Central memory CD8-positive, alpha-beta T cell (primary cell): Measurements from ENCODE around the gene BAZ2A.

ENCODE experiments used
- ATAC-seq: fragments of 150-1000 bp; cut with Tn5 transposase; replicated peaks from 2 replicates; pipeline ENCODE4 v1.10.0; 2022; ENCODE audit warnings: mild to moderate bottlenecking, moderate FRiP score, moderate number of reproducible peaks; ENCODE audit not compliant: poor library complexity, severe bottlenecking; ENCODE audit errors: extremely low read depth
- DNase-seq, 2 donors: peaks; one replicate each; pipeline ENCODE4 v3.0.0; 2021; ENCODE audit warnings: low spot score in 2 of 2
- H3K27ac Mint-ChIP-seq: one replicate; pipeline ENCODE4 v1.8.0; 2022; ENCODE audit warnings: low read depth, mild to moderate bottlenecking, moderate library complexity, mixed read lengths
- H3K27me3 Mint-ChIP-seq: one replicate; pipeline ENCODE4 v1.8.0; 2022; ENCODE audit warnings: mixed read lengths
- H3K36me3 Mint-ChIP-seq: one replicate; pipeline ENCODE4 v1.8.0; 2022; ENCODE audit warnings: mild to moderate bottlenecking, moderate library complexity, mixed read lengths; ENCODE audit not compliant: insufficient read depth
- H3K4me1 Mint-ChIP-seq: one replicate; pipeline ENCODE4 v1.8.0; 2022; ENCODE audit warnings: mixed read lengths
- H3K4me3 Mint-ChIP-seq: one replicate; pipeline ENCODE4 v1.8.0; 2022; ENCODE audit warnings: mild to moderate bottlenecking, moderate library complexity, mixed read lengths
- H3K9me3 Mint-ChIP-seq: one replicate; pipeline ENCODE4 v1.8.0; 2022; ENCODE audit warnings: mixed read lengths

The BAZ2A gene

GRCh38 chr12:56633468-56634241 lies 3.5 kb upstream of the BAZ2A start:
- Mint-ChIP-seq H3K27ac (peak overlapping the region; percentile 94), H3K36me3 (peaks cover 36% of the 10 kb centered on the region), H3K9me3 (no peaks in the 10 kb centered on the region), H3K4me3 (peak overlapping the region; percentile 98), H3K27me3 (no peaks in the 10 kb centered on the region), H3K4me1 (peaks cover 65% of the 10 kb centered on the region)
- no peak for DNase-seq
- ATAC-seq = no peak

- Mint-ChIP-seq H3K9me3 (no peaks in the 10 kb centered on the region), H3K4me3 (peak overlapping the region; percentile 98), H3K27me3 (no peaks in the 10 kb centered on the region), H3K4me1 (peaks cover 73% of the 10 kb centered on the region), H3K36me3 (peaks cover 33% of the 10 kb centered on the region), H3K27ac (no peak overlapping the region)
- ATAC-seq (no peak), DNase-seq (no peak)
Measured at GRCh38 chr12:56632701-56633467, 2.8 kb upstream of the BAZ2A start.

- H3K36me3 Mint-ChIP-seq = peaks cover 28% of the 10 kb centered on the region
- peak overlapping the region; percentile 98 for H3K4me3 Mint-ChIP-seq
- H3K4me1 Mint-ChIP-seq = peaks cover 77% of the 10 kb centered on the region
- peak in 1 of 2 donors; percentile 22 for DNase-seq
- H3K27ac Mint-ChIP-seq = peak overlapping the region; percentile 89
- ATAC-seq = no peak
- no peaks in the 10 kb centered on the region for H3K27me3 Mint-ChIP-seq
- no peaks in the 10 kb centered on the region for H3K9me3 Mint-ChIP-seq
Measured at GRCh38 chr12:56631790-56632700, 1.9 kb upstream of the BAZ2A start.

- H3K4me3 Mint-ChIP-seq = peak overlapping the region; percentile 98
- peak overlapping the region; percentile 89 for H3K27ac Mint-ChIP-seq
- H3K9me3 Mint-ChIP-seq = no peaks in the 10 kb centered on the region
- peaks cover 23% of the 10 kb centered on the region for H3K36me3 Mint-ChIP-seq
- H3K27me3 Mint-ChIP-seq = no peaks in the 10 kb centered on the region
- H3K4me1 Mint-ChIP-seq = peaks cover 69% of the 10 kb centered on the region
- ATAC-seq (peak; percentile 24), DNase-seq (peak in 1 of 2 donors; percentile 18)
Measured at GRCh38 chr12:56629459-56630179, 507 bp downstream of the BAZ2A start.

GRCh38 chr12:56628671-56629458 lies 1.3 kb downstream of the BAZ2A start:
- peaks cover 69% of the 10 kb centered on the region for H3K4me1 Mint-ChIP-seq
- H3K4me3 Mint-ChIP-seq = peak overlapping the region; percentile 98
- peaks cover 26% of the 10 kb centered on the region for H3K36me3 Mint-ChIP-seq
- no peaks in the 10 kb centered on the region for H3K27me3 Mint-ChIP-seq
- peak overlapping the region; percentile 89 for H3K27ac Mint-ChIP-seq
- ATAC-seq (peak; percentile 61), DNase-seq (peak; percentile 49 to 69)
- H3K9me3 Mint-ChIP-seq = no peaks in the 10 kb centered on the region

- H3K27ac Mint-ChIP-seq = no peak overlapping the region
- ATAC-seq = no peak
- peaks cover 64% of the 10 kb centered on the region for H3K4me1 Mint-ChIP-seq
- no peak for DNase-seq
- no peaks in the 10 kb centered on the region for H3K27me3 Mint-ChIP-seq
- H3K36me3 Mint-ChIP-seq = peaks cover 33% of the 10 kb centered on the region
- H3K4me3 Mint-ChIP-seq = peak overlapping the region; percentile 6
- no peaks in the 10 kb centered on the region for H3K9me3 Mint-ChIP-seq
Measured at GRCh38 chr12:56626701-56627100, 3.4 kb downstream of the BAZ2A start.

- no peak overlapping the region for H3K27ac Mint-ChIP-seq
- H3K4me3 Mint-ChIP-seq = no peak overlapping the region
- DNase-seq (no peak), ATAC-seq (no peak)
- peaks cover 39% of the 10 kb centered on the region for H3K36me3 Mint-ChIP-seq
- H3K9me3 Mint-ChIP-seq = no peaks in the 10 kb centered on the region
- H3K4me1 Mint-ChIP-seq = peaks cover 55% of the 10 kb centered on the region
- H3K27me3 Mint-ChIP-seq = no peaks in the 10 kb centered on the region
Measured at GRCh38 chr12:56622535-56622934, 7.6 kb downstream of the BAZ2A start.

GRCh38 chr12:56616925-56617324 lies 13.2 kb downstream of the BAZ2A start:
- Mint-ChIP-seq H3K9me3 (no peaks in the 10 kb centered on the region), H3K27ac (peak overlapping the region; percentile 57), H3K36me3 (peaks cover 59% of the 10 kb centered on the region), H3K27me3 (no peaks in the 10 kb centered on the region), H3K4me1 (peaks cover 34% of the 10 kb centered on the region), H3K4me3 (no peak overlapping the region)
- no peak for DNase-seq
- no peak for ATAC-seq

GRCh38 chr12:56616244-56616643 lies 13.9 kb downstream of the BAZ2A start:
- H3K9me3 Mint-ChIP-seq = no peaks in the 10 kb centered on the region
- H3K4me1 Mint-ChIP-seq = peaks cover 34% of the 10 kb centered on the region
- no peak overlapping the region for H3K27ac Mint-ChIP-seq
- H3K4me3 Mint-ChIP-seq = no peak overlapping the region
- ATAC-seq = no peak
- H3K36me3 Mint-ChIP-seq = peaks cover 65% of the 10 kb centered on the region
- H3K27me3 Mint-ChIP-seq = no peaks in the 10 kb centered on the region
- DNase-seq = no peak

- peaks cover 27% of the 10 kb centered on the region for H3K4me1 Mint-ChIP-seq
- no peak overlapping the region for H3K4me3 Mint-ChIP-seq
- no peaks in the 10 kb centered on the region for H3K9me3 Mint-ChIP-seq
- no peaks in the 10 kb centered on the region for H3K27me3 Mint-ChIP-seq
- H3K36me3 Mint-ChIP-seq = peaks cover 72% of the 10 kb centered on the region
- ATAC-seq (no peak), DNase-seq (no peak)
- H3K27ac Mint-ChIP-seq = no peak overlapping the region
Measured at GRCh38 chr12:56614627-56615026, 15.5 kb downstream of the BAZ2A start.

GRCh38 chr12:56604355-56604754 lies 25.8 kb downstream of the BAZ2A start:
- Mint-ChIP-seq H3K4me3 (no peak overlapping the region), H3K4me1 (no peaks in the 10 kb centered on the region), H3K9me3 (no peaks in the 10 kb centered on the region), H3K36me3 (peaks cover 86% of the 10 kb centered on the region), H3K27me3 (no peaks in the 10 kb centered on the region), H3K27ac (no peak overlapping the region)
- no peak for DNase-seq
- ATAC-seq = no peak
